T-helper 1 cell (primary cell): ENCODE results near the gene INHBE.
"Not testable (repeated sequence)": the region's sequence is repeated elsewhere in the genome, so short reads cannot be mapped to it uniquely, and the experiment has no call there.

Experiments used
- DNase-seq, 5 donors: peaks; one replicate each; pipeline ENCODE4 v3.0.0-alpha.2; 2012 to 2020

INHBE gene

GRCh38 chr12:57476162-57476992 is 21.3 kb downstream of the INHBE start:
- peak in 4 of 5 donors; percentile 32 to 81 (median 56) for DNase-seq

- DNase-seq: no peak
Measured at GRCh38 chr12:57476993-57477709, 22.0 kb downstream of the INHBE start.

GRCh38 chr12:57477710-57478681 is 22.9 kb downstream of the INHBE start:
- peak; percentile 38 to 74 (median 49) for DNase-seq

- DNase-seq: no peak
Measured at GRCh38 chr12:57479043-57479375, 23.9 kb downstream of the INHBE start.

GRCh38 chr12:57479376-57480115 is 24.4 kb downstream of the INHBE start, which contains the start of gene ARHGAP9:
ARHGAP9 (minus strand) TSS chr12:57479866; CDS start chr12:57479406, 460 bp downstream.
- peak in 4 of 5 donors; percentile 55 to 83 (median 58) for DNase-seq

GRCh38 chr12:57481671-57482070 is 26.6 kb downstream of the INHBE start:
- DNase-seq: no peak

GRCh38 chr12:57483466-57483865 is 28.4 kb downstream of the INHBE start:
- no peak for DNase-seq

GRCh38 chr12:57485695-57486094 is 30.6 kb downstream of the INHBE start:
- DNase-seq: no peak

DNA sequence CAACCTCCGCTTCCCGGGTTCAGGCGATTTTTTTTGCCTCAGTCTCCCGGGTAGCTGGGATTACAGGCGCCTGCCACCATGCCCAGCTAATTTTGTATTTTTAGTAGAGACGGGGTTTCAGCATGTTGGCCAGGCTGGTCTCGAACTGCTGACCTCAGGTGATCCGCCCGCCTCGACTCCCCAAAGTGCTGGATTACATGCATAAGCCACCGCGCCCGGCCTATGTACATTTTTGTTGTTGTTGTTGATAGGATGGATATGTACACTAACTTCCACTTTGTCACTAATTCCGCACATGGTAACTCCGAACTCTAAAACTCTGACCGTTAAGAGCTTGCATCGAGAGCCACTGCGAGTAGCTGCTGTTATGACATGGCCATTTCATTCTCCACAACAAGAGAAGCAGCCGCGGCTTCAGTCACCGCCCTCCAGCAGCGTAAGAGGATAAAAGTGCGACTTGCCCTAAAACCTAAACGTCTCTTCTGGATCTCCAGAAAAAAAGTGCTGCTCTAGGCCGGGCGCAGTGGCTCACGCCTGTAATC is 32.0 kb downstream of the INHBE start:
- DNase-seq: no peak

GRCh38 chr12:57487597-57488401 is 32.7 kb downstream of the INHBE start, which contains the start of gene MARS1:
MARS1 (plus strand) TSS chr12:57488068; CDS start chr12:57488091, 23 bp downstream.
- DNase-seq: peak; percentile 81 to 98 (median 90)

DNA sequence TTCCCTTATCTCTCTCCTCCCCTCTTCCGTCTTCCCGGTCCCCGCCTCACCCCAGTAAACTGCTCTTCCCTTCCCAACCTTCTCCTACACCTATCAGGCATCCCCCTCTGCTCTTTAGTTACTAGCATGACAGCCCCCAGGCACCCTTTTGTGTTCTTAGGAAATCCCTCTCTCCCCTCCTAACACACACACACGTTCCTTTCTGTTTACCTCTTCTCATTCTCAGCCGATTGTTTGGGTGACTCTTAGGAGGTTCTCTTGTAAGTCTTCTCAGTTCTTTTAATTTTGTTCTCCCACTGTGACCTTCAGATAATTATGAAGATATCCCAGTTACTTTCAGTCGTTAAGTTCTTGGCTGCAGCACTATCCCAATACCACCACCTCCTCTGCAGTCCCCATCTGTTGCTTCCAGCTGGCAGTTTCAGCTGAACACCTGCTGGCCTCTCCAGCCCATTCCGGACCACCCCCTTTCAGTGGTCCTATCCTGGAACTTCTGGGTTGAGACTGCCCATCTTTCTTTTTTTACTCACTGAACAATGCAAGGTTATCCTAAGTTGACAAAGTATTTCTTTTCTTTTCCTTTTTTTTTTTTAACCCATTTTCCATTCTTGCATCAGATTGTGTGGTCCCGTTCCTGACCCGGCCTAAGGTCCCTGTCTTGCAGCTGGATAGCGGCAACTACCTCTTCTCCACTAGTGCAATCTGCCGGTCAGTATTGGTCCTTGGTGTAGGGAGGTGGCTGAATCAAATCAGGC is 33.5 kb downstream of the INHBE start:
- no peak for DNase-seq

GRCh38 chr12:57489157-57489641 is 34.1 kb downstream of the INHBE start:
- no peak for DNase-seq

- DNase-seq: no peak
Measured at GRCh38 chr12:57490126-57490525, 35.0 kb downstream of the INHBE start.

- no peak for DNase-seq
Measured at GRCh38 chr12:57491393-57492280, 36.5 kb downstream of the INHBE start.

- not testable (repeated sequence) for DNase-seq
Measured at GRCh38 chr12:57495051-57495701, 40.1 kb downstream of the INHBE start.

GRCh38 chr12:57496822-57497221 is 41.7 kb downstream of the INHBE start:
- DNase-seq: no peak

GRCh38 chr12:57497223-57498131 is 42.4 kb downstream of the INHBE start:
- DNase-seq: no peak
